T-helper 1 cell (primary cell): Measurements from ENCODE around the gene ATP9B.
A peak's percentile ranks its signal among the peaks of the same experiment; 100 is the strongest.

Source experiments
- DNase-seq, 5 donors: peaks; one replicate each; pipeline ENCODE4 v3.0.0-alpha.2; 2012 to 2020
- total RNA-seq, 4 donors: gene quantifications; one replicate each; lab custom pipeline; 2026; lab: John Stamatoyannopoulos, UW

Gene ATP9B
- 52.2 to 77.7 (median 77.2) reads per million in 4 donors for total RNA-seq

GRCh38 chr18:79068937-79069716 lies at the start of gene ATP9B:
ATP9B (plus strand) TSS chr18:79069394; CDS start chr18:79069411, 17 bp downstream.
- DNase-seq: peak; percentile 96 to 99 (median 98)

- no peak for DNase-seq
Measured at GRCh38 chr18:79019881-79020280, 49.3 kb upstream of the ATP9B start.

GRCh38 chr18:79022603-79023002 lies 46.6 kb upstream of the ATP9B start:
- DNase-seq: no peak

- DNase-seq: no peak
Measured at GRCh38 chr18:79026491-79026890, 42.7 kb upstream of the ATP9B start.

GRCh38 chr18:79030680-79031079 lies 38.5 kb upstream of the ATP9B start:
- DNase-seq: no peak

GRCh38 chr18:79042276-79042675 lies 26.9 kb upstream of the ATP9B start:
- DNase-seq: no peak

- no peak for DNase-seq
Measured at GRCh38 chr18:79043288-79043687, 25.9 kb upstream of the ATP9B start.

- DNase-seq: no peak
Measured at GRCh38 chr18:79046522-79046921, 22.7 kb upstream of the ATP9B start.

- no peak for DNase-seq
Measured at GRCh38 chr18:79047556-79048244, 21.5 kb upstream of the ATP9B start.

- no peak for DNase-seq
Measured at GRCh38 chr18:79048245-79048632, 21.0 kb upstream of the ATP9B start.

GRCh38 chr18:79049506-79049905 lies 19.7 kb upstream of the ATP9B start:
- no peak for DNase-seq

- no peak for DNase-seq
Measured at GRCh38 chr18:79050005-79050404, 19.2 kb upstream of the ATP9B start.

- no peak for DNase-seq
Measured at GRCh38 chr18:79056827-79057367, 12.3 kb upstream of the ATP9B start.

GRCh38 chr18:79058007-79058406 lies 11.2 kb upstream of the ATP9B start:
- no peak for DNase-seq

GRCh38 chr18:79062806-79063205 lies 6.4 kb upstream of the ATP9B start:
- no peak for DNase-seq

- DNase-seq: no peak
Measured at GRCh38 chr18:79064228-79064627, 5.0 kb upstream of the ATP9B start.

- no peak for DNase-seq
Measured at GRCh38 chr18:79065802-79066201, 3.4 kb upstream of the ATP9B start.

- no peak for DNase-seq
Measured at GRCh38 chr18:79067611-79068010, 1.6 kb upstream of the ATP9B start.

- peak in 2 of 5 donors; percentile 21 to 37 for DNase-seq
Measured at GRCh38 chr18:79068341-79068936, 755 bp upstream of the ATP9B start.

GRCh38 chr18:79069717-79070151 lies 540 bp downstream of the ATP9B start:
- no peak for DNase-seq

- no peak for DNase-seq
Measured at GRCh38 chr18:79070486-79070885, 1.3 kb downstream of the ATP9B start.

- peak in 1 of 5 donors; percentile 22 for DNase-seq
Measured at GRCh38 chr18:79071037-79071436, 1.8 kb downstream of the ATP9B start.

- no peak for DNase-seq
Measured at GRCh38 chr18:79071503-79072210, 2.5 kb downstream of the ATP9B start.
